ENCODE data around the gene CD300H. TPM values are rescaled to one million over a fixed set of nuclear protein-coding genes. Genes with fewer than 3 reads are reported as not detected.

CD300H gene
- total RNA-seq, 1 donor from 2014 or later, result not detected

GRCh38 chr17:74516561-74517328 lies 50.6 kb downstream of the CD300H start:
- peaks cover 12% of the 10 kb centered on the region for H3K27me3 Mint-ChIP-seq (ENCODE audit: unreplicated experiment)
- DNase-seq, result no peak
- H3K4me1 Mint-ChIP-seq (ENCODE audit: low read depth, unreplicated experiment), result peaks cover 8% of the 10 kb centered on the region
- H3K4me3 Mint-ChIP-seq (ENCODE audit: unreplicated experiment), result no peak overlapping the region
- H3K9me3 Mint-ChIP-seq (ENCODE audit: unreplicated experiment), result peaks cover 18% of the 10 kb centered on the region
- peaks cover 27% of the 10 kb centered on the region for H3K36me3 Mint-ChIP-seq (ENCODE audit: unreplicated experiment)
- TF ChIP-seq CTCF (IDR thresholded peaks at IDR 0.05; ENCODE audit: partially characterized antibody, unreplicated experiment), result no peak
- H3K27ac Mint-ChIP-seq (ENCODE audit: unreplicated experiment), result no peak overlapping the region

GRCh38 chr17:74515941-74516340 lies 51.4 kb downstream of the CD300H start:
- H3K4me3 Mint-ChIP-seq (ENCODE audit: unreplicated experiment), result no peak overlapping the region
- peaks cover 12% of the 10 kb centered on the region for H3K27me3 Mint-ChIP-seq (ENCODE audit: unreplicated experiment)
- H3K4me1 Mint-ChIP-seq (ENCODE audit: low read depth, unreplicated experiment), result peaks cover 8% of the 10 kb centered on the region
- no peak overlapping the region for H3K27ac Mint-ChIP-seq (ENCODE audit: unreplicated experiment)
- TF ChIP-seq CTCF (IDR thresholded peaks at IDR 0.05; ENCODE audit: partially characterized antibody, unreplicated experiment), result no peak
- peaks cover 18% of the 10 kb centered on the region for H3K9me3 Mint-ChIP-seq (ENCODE audit: unreplicated experiment)
- no peak for DNase-seq
- H3K36me3 Mint-ChIP-seq (ENCODE audit: unreplicated experiment), result peaks cover 25% of the 10 kb centered on the region

- peaks cover 16% of the 10 kb centered on the region for H3K9me3 Mint-ChIP-seq (ENCODE audit: unreplicated experiment)
- no peak for DNase-seq
- peaks cover 12% of the 10 kb centered on the region for H3K27me3 Mint-ChIP-seq (ENCODE audit: unreplicated experiment)
- H3K36me3 Mint-ChIP-seq (ENCODE audit: unreplicated experiment), result peaks cover 17% of the 10 kb centered on the region
- H3K27ac Mint-ChIP-seq (ENCODE audit: unreplicated experiment), result peak overlapping the region; percentile 94
- H3K4me1 Mint-ChIP-seq (ENCODE audit: low read depth, unreplicated experiment), result peaks cover 8% of the 10 kb centered on the region
- H3K4me3 Mint-ChIP-seq (ENCODE audit: unreplicated experiment), result no peak overlapping the region
- no peak for TF ChIP-seq CTCF (IDR thresholded peaks at IDR 0.05; ENCODE audit: partially characterized antibody, unreplicated experiment)
These were observed 52.5 kb downstream of the CD300H start for GRCh38 chr17:74514632-74515334.

GRCh38 chr17:74513987-74514631 lies 53.2 kb downstream of the CD300H start:
- peak overlapping the region; percentile 94 for H3K27ac Mint-ChIP-seq (ENCODE audit: unreplicated experiment)
- H3K4me3 Mint-ChIP-seq (ENCODE audit: unreplicated experiment), result peak overlapping the region; percentile 53
- peaks cover 8% of the 10 kb centered on the region for H3K4me1 Mint-ChIP-seq (ENCODE audit: low read depth, unreplicated experiment)

More at GRCh38 chr17:74513987-74514631, 53.2 kb downstream of the CD300H start:
- TF ChIP-seq CTCF (IDR thresholded peaks at IDR 0.05; ENCODE audit: partially characterized antibody, unreplicated experiment), result no peak
- Mint-ChIP-seq H3K36me3 (ENCODE audit: unreplicated experiment) (peaks cover 16% of the 10 kb centered on the region), H3K9me3 (ENCODE audit: unreplicated experiment) (peaks cover 13% of the 10 kb centered on the region), H3K27me3 (ENCODE audit: unreplicated experiment) (peaks cover 12% of the 10 kb centered on the region)
- DNase-seq, result peak; percentile 54
